Measurements from ENCODE around the gene CD99.

DNA sequence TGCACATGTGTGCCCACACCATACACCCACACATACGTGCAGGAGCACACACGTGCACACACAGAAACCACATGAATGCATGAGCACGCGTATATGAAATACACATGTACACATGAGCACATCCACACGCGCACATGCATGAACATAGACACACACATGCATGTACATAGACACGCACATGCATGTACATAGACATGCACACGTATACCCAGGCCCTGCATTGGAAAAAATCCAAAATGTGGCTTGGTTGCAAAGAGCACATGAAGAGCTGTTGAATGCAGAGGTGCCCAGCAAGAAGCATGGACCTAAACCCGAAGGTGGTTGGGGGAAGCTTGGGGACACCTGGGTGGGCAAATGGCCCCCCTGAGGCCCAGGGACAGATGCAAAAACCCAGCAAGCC is 18.5 kb downstream of the CD99 start:
- TF ChIP-seq, protein P1, sequence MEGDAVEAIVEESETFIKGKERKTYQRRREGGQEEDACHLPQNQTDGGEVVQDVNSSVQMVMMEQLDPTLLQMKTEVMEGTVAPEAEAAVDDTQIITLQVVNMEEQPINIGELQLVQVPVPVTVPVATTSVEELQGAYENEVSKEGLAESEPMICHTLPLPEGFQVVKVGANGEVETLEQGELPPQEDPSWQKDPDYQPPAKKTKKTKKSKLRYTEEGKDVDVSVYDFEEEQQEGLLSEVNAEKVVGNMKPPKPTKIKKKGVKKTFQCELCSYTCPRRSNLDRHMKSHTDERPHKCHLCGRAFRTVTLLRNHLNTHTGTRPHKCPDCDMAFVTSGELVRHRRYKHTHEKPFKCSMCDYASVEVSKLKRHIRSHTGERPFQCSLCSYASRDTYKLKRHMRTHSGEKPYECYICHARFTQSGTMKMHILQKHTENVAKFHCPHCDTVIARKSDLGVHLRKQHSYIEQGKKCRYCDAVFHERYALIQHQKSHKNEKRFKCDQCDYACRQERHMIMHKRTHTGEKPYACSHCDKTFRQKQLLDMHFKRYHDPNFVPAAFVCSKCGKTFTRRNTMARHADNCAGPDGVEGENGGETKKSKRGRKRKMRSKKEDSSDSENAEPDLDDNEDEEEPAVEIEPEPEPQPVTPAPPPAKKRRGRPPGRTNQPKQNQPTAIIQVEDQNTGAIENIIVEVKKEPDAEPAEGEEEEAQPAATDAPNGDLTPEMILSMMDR (IDR thresholded peaks at IDR 0.05; ENCODE audit: extremely low read depth in 1 of 2, insufficient read depth in 1 of 2, low read depth in 1 of 2, low read length in 2 of 2), result no peak
- TF ChIP-seq POLR2AphosphoS5 (IDR thresholded peaks at IDR 0.05; ENCODE audit: insufficient read depth, low read depth, low read length), result no peak

Measured in endothelial cell of umbilical vein (primary cell).